Esophagus squamous epithelium (tissue), 4 donors: Measurements from ENCODE around the gene AANAT.

Experiments
- POLR2A ChIP-seq, 4 donors: fragments of 450-650 bp; IDR thresholded peaks; one replicate each; pipeline ENCODE4 v1.6.1; 2017; ENCODE audit warnings: antibody characterized with exemption in 4 of 4, mild to moderate bottlenecking in 4 of 4, moderate library complexity in 3 of 4
- TF ChIP-seq, protein P1 (sequence below), 6 experiments: fragments of 450-650 bp in 4 of 6; fragments of 200-600 bp in 2 of 6; sonication (generic) in 2 of 6; IDR thresholded peaks; one replicate each; pipeline ENCODE4 v1.5.1; 2016 to 2019; ENCODE audit warnings: antibody characterized with exemption in 6 of 6, mild to moderate bottlenecking in 4 of 6, moderate library complexity in 4 of 6

GRCh38 chr17:76510831-76511244 is 43.4 kb downstream of the AANAT start:
- TF ChIP-seq, protein P1, sequence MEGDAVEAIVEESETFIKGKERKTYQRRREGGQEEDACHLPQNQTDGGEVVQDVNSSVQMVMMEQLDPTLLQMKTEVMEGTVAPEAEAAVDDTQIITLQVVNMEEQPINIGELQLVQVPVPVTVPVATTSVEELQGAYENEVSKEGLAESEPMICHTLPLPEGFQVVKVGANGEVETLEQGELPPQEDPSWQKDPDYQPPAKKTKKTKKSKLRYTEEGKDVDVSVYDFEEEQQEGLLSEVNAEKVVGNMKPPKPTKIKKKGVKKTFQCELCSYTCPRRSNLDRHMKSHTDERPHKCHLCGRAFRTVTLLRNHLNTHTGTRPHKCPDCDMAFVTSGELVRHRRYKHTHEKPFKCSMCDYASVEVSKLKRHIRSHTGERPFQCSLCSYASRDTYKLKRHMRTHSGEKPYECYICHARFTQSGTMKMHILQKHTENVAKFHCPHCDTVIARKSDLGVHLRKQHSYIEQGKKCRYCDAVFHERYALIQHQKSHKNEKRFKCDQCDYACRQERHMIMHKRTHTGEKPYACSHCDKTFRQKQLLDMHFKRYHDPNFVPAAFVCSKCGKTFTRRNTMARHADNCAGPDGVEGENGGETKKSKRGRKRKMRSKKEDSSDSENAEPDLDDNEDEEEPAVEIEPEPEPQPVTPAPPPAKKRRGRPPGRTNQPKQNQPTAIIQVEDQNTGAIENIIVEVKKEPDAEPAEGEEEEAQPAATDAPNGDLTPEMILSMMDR (IDR thresholded peaks at IDR 0.05) = no peak
- TF ChIP-seq POLR2A (IDR thresholded peaks at IDR 0.05) = no peak
